ENCODE results near the gene TLE3. TPM values are rescaled to one million over a fixed set of nuclear protein-coding genes. Genes with fewer than 3 reads are reported as not detected.

The TLE3 gene
- total RNA-seq, 1 donor from 2014 or later: 58.8 TPM

DNA sequence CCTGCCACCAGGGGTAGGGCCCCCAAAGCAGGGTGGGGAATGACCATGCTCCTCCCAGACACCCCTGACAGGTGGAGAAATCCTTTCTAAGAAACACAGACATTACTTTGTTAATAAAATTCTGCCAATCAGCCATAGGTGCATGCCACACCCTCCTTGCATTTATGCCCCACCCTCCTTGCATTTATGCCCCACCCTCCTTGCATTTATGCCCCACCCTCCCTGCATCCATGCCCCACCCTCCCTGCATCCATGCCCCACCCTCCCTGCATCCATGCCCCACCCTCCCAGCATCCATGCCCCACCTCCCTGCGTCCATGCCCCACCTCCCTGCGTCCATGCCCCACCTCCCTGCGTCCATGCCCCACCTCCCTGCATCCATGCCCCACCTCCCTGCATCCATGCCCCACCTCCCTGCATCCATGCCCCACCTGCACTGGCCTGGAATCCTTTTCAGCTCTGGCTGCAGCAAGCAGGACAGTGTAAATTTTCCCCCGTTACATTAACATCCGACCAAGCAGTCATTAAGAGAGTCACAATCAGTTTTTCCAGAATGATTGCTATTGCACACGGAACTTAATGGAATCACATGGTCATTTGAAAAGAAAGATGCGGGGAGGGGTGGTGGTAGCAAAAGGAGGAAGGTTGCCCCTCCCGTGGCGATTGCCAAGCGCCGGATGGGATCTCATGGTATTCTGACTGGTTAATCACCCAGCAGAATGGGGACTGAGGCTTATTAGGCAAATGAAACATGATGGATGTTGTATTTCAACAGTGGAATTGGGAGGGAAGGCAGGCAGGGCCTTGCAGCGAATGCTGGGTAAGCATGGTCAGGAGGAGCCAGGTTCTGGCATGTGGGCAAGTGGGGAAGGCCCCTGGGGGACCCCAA lies 91.2 kb downstream of the TLE3 start:
- TF ChIP-seq, protein P1, sequence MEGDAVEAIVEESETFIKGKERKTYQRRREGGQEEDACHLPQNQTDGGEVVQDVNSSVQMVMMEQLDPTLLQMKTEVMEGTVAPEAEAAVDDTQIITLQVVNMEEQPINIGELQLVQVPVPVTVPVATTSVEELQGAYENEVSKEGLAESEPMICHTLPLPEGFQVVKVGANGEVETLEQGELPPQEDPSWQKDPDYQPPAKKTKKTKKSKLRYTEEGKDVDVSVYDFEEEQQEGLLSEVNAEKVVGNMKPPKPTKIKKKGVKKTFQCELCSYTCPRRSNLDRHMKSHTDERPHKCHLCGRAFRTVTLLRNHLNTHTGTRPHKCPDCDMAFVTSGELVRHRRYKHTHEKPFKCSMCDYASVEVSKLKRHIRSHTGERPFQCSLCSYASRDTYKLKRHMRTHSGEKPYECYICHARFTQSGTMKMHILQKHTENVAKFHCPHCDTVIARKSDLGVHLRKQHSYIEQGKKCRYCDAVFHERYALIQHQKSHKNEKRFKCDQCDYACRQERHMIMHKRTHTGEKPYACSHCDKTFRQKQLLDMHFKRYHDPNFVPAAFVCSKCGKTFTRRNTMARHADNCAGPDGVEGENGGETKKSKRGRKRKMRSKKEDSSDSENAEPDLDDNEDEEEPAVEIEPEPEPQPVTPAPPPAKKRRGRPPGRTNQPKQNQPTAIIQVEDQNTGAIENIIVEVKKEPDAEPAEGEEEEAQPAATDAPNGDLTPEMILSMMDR (IDR thresholded peaks at IDR 0.05): no peak
- DNase-seq: no peak
- H3K36me3 ChIP-seq: no peaks in the 10 kb centered on the region
- no peaks in the 10 kb centered on the region for H3K27me3 ChIP-seq
- H3K27ac ChIP-seq: no peak overlapping the region
- intact Hi-C loops (cut with DNase I): no loop called here
- H3K4me3 ChIP-seq: no peak overlapping the region
- H3K4me1 ChIP-seq: no peaks in the 10 kb centered on the region
- ATAC-seq: no peak
- H3K9me3 ChIP-seq: peaks cover 4% of the 10 kb centered on the region

DNA sequence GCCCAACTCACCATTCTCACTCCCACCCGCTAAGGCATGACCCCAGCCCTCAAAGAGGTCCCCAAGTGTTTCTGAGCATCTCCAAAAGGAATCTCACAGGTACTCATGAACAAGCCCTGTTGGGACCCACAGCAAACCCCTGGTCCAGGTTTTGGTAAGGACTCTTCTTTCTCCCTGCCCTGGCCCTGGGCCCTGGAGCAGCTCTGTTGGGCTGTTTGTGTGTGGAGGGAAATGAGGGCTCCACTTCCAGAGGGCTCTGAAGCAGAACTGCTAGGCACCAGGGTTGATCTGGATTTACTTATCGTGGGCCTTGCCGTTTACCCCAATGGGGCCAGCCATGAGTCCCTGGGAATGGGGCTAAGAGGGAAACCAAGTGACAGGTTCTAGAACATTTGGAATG lies 92.9 kb downstream of the TLE3 start:
- H3K27ac ChIP-seq: no peak overlapping the region
- TF ChIP-seq, protein P1 (IDR thresholded peaks at IDR 0.05): no peak
- no peak overlapping the region for H3K4me3 ChIP-seq
- DNase-seq (no peak), ATAC-seq (no peak)
- H3K27me3 ChIP-seq: no peaks in the 10 kb centered on the region
- peaks cover 4% of the 10 kb centered on the region for H3K9me3 ChIP-seq
- intact Hi-C loops (cut with DNase I): no loop called here
- H3K36me3 ChIP-seq: no peaks in the 10 kb centered on the region
- H3K4me1 ChIP-seq: no peaks in the 10 kb centered on the region

GRCh38 chr15:70002897-70003296 lies 94.8 kb downstream of the TLE3 start:
- TF ChIP-seq, protein P1 (IDR thresholded peaks at IDR 0.05): no peak
- ATAC-seq (no peak), DNase-seq (no peak)
- Histone ChIP-seq H3K27me3 (no peaks in the 10 kb centered on the region), H3K9me3 (peaks cover 4% of the 10 kb centered on the region), H3K4me1 (no peaks in the 10 kb centered on the region), H3K27ac (no peak overlapping the region), H3K36me3 (no peaks in the 10 kb centered on the region), H3K4me3 (no peak overlapping the region)
- intact Hi-C loops (cut with DNase I): no loop called here

DNA sequence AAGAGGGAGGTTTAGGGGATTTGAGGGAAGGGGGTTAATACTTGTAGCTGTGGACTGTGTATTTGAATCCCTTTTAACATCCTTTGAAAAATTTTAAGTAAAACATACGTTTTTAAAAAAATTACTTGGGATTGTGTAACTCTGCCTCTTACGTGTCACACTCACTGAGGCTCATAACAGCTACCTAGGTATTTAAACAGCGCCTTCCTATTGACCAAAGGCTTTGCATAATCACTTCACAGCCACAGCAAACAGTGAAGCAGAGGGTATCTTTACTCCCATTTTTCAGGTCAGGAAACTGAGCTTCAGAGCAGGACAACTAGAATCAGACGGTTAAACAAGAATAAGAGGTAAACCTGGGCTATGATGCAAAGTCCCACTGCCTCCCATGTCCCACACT lies 95.9 kb downstream of the TLE3 start:
- ATAC-seq: peak; percentile 26
- TF ChIP-seq, protein P1 (IDR thresholded peaks at IDR 0.05): no peak
- peaks cover 4% of the 10 kb centered on the region for H3K9me3 ChIP-seq
- no peaks in the 10 kb centered on the region for H3K4me1 ChIP-seq
- no peak overlapping the region for H3K4me3 ChIP-seq
- H3K27me3 ChIP-seq: no peaks in the 10 kb centered on the region
- no peaks in the 10 kb centered on the region for H3K36me3 ChIP-seq
- no peak for DNase-seq
- intact Hi-C loops (cut with DNase I): no loop called here
- no peak overlapping the region for H3K27ac ChIP-seq

GRCh38 chr15:69999392-70000085 lies 98.2 kb downstream of the TLE3 start:
- H3K27ac ChIP-seq: no peak overlapping the region
- TF ChIP-seq, protein P1 (IDR thresholded peaks at IDR 0.05): no peak
- H3K36me3 ChIP-seq: no peaks in the 10 kb centered on the region
- H3K27me3 ChIP-seq: no peaks in the 10 kb centered on the region
- no peak overlapping the region for H3K4me3 ChIP-seq
- ATAC-seq: no peak
- no peaks in the 10 kb centered on the region for H3K4me1 ChIP-seq
- DNase-seq: no peak
- H3K9me3 ChIP-seq: peaks cover 4% of the 10 kb centered on the region
- intact Hi-C loops (cut with DNase I): no loop called here
